Putamen (tissue), 1 donor: ENCODE measurements around the gene SIAH2.

Experiments used
- DNase-seq: peaks from one replicate; pipeline ENCODE4 v3.0.0-alpha.2; 2016; ENCODE audit warnings: low spot score

The SIAH2 gene

DNA sequence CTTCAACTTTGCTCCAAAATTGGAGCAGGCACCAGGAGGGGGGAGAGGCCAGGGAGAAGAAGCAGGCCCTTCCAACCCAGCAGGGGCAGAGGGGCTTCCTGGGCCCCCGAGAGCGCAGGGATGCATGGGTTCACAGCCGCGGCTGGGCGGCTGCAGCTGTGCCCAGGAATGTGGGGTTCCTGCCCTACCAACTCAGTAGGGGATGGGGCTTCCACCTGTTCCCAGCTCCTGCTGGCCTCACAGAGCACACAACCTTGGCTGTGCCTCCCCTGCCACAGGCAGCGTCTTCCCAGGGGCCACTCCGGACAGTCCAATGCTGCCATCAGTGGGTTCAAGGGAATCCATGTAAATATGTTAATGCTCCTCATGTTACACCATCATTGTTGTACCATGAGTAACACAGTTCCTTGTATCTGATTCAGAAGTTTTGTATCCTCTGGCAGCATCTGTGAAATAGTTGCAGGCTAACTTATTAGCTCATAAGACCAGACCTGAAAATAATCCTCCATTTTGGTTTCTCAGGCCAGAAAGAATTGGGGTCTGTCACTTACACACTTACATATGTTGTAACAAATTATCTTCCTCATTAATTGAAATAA, 12.1 kb upstream of the SIAH2 start:
- no peak for DNase-seq

DNA sequence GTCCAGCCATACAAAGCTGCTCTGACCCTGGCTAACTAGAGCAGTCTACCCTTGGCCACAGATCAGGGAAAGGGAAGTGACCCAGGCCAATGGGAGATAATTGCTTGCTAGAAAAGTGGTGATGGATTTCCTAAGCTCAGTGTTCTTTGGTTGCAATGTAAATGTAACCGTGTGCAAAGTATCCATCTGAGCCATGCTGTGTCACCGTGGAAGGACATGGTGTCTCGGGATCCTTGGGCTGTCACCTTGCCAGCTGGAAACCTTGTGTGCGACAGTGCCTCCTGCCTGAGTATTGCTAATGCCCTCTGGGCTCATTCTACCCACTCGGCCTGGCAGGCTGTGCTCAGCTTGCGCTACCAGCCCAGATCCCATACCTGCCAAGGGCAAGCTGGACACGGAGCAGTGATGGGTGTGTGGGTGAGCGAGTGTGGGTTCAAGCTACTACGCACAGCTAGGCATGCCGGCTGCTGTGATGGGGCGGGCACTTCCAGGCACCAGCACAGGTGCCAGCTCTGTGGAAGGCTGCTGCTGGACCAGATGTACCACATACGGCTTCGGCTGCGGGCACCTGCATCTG, 10.7 kb upstream of the SIAH2 start:
- DNase-seq = no peak

DNA sequence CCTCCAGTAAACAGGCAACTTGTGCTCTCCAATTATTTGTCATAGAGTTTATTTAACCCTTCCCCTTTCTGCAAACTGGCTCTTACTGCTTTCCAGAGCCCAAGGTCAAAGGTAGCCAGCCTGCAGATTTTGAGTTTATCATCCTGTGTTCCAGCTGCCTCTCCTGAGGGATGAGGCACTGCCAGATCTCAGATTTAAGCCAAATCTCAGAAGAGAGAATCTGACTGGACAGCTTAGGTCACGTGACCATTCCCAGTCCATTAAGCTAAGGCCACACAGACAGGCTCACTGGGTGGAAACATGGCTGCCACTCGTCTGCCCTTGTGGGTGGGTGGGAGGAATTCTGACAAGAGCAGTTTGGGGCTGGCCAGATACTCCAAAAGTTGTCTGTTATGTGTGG, 8.6 kb upstream of the SIAH2 start:
- DNase-seq = no peak

DNA sequence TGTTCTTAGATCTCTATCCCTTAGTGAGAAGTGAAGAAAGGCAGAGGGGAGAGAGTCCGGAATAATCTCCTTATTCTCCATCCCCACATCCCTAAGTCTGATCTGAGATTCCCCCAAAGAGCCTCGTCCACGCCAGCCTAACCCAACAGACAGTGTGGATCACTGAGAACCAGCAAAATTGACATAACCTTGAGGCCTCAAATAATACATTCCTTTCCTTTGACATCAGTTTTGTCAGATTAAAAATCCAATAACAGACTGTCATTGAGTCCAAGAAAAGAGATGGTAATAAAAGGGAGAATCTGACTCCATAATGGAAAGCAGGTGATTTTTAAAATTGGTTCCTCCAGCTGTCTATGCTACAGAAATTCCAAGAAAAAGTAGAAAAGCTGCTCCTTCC, 7.7 kb upstream of the SIAH2 start:
- no peak for DNase-seq

DNA sequence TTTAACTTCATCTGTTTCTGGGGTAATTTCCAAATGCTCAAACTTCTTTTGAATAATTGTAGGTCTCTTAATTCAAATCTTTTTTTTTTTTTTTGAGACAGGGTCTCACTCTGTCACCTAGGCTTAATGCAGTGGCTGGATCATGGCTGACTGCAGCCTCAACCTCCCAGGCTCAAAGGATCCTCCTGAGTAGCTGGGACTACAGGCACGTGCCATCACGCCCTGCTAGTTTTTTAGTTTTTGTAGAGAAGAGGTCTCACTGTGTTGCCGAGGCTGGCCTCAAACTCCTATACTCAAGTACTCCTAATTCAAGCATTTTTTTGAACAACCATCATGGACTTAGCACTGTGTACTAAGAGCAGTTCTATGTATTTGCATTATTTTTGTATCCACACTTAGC, 3.8 kb upstream of the SIAH2 start:
- no peak for DNase-seq

DNA sequence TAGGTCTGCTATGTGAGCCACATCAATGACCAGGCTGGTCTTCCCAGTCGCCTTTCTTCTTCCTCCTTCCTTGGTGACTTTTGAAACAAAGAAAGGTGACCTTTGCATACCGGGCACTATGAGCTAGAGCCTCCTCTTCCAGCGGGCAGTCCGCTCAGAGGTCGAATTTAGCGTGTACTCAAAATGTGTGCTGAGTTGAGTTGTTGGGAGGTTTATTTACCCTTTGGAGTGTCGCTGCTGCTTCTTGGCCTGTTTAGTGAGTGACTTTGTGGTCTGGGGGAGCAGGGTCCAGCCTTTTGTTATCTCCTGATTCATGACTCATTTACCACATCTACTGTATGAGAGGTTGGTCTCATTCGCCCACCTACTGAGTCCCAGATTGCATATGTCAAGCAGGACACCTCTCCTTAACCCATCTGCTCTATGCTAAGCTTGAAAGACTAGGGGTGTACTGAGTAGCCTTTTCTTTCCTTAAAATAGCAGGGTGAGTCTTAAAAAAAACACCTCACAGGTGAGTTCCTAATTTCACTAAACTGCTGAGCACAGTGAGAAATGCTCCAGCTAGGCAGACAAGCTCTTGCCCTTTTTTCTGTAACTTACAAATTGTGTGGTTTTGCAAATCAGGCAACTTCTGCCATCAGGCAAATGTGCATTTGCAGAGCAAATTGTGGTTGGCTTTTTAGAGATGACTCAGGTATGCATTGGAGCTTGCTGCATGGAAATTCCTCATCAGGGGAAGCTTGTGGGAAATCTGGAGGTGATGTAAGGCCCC, 3.2 kb upstream of the SIAH2 start:
- DNase-seq = no peak

DNA sequence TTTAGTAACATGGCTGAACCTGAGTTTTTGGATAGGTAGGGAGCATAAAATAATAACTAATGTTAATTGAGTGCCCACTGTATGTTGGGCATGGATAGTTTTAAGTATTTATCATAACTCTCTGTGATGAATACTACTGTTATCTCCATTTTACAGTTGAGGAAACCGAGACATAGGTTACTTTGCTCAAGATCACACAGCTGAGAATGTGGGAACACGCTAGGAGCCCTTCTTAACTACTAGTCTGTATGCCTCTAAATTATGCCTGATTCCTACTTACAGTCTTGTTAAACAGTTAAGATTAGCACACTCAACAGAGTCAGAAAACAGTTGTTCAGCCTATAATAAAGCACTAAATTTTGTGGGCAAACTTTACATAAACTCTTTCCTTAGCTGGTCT, 2.0 kb upstream of the SIAH2 start:
- no peak for DNase-seq

DNA sequence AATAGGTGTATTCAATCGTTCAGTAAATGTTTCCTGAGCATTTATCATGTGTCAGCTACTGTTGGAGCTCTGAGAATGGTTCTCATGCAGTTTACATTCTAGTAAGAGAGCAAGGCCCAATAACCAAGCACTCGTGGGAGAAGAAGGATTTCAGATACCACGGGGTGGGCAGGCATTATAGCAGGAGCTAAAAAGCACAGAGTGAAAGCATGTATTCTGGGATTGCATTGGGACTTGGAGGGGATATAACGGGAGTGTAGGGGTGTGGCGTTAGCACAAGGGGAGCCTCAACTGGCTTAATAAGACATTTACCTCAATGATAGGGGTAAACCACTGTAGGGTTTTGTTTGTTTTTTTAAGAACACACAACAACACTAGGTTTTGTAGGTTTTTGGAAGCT, 1.6 kb upstream of the SIAH2 start:
- no peak for DNase-seq

DNA sequence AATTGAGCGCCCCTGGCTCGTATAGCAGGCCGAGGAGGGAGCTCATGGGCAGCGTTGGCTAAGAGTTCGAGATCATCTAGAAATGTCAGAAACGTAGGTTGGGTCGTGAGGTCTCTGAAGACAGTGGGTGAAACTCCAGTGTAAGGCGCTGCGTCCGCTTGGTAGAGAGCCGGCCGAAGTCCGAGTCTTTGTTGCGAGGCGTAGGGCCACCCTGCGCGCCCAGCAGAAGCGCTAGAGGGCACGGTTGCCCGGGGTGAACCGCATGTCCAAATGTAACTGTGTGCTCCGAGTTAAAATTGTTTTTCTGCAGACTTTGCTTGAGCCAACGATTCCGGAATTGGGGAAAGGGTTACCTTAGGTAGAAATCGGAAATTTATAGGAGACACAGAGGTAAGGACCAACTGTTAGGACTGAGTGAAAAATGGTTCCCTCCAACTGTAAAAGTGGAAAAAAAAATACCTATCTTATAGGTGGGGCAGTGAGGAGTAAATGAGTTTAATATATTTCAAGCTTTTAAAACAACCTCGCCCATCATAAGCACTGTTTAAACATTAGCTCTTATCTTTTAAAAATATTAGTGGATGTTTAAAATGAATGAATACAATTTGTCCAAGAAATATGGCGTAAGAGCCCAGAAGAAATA, 993 bp upstream of the SIAH2 start:
- DNase-seq = peak; percentile 78

DNA sequence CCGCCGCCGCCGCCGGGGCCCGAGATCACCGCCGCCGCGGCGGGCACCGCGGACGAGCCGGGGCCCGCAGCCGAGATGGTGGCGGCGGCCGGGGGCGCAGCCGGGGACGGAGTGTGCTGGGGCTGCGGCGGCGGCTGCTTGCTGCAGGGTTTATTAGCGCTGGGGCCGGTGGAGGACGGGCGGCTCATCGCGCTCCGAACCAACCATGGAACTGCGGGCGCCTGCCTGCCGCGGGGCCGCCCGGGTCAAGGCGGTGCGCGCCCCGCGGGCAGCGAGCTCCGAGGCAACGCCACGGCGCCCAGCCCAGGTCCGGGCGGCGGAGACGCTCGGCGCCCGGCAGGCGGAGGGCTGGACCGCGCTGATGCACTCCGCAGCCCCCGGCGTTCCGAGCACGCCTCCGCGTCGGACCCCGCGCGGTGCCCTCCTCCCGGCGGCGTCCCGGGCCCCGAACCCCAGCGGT, 277 bp downstream of the SIAH2 start:
- no peak for DNase-seq

DNA sequence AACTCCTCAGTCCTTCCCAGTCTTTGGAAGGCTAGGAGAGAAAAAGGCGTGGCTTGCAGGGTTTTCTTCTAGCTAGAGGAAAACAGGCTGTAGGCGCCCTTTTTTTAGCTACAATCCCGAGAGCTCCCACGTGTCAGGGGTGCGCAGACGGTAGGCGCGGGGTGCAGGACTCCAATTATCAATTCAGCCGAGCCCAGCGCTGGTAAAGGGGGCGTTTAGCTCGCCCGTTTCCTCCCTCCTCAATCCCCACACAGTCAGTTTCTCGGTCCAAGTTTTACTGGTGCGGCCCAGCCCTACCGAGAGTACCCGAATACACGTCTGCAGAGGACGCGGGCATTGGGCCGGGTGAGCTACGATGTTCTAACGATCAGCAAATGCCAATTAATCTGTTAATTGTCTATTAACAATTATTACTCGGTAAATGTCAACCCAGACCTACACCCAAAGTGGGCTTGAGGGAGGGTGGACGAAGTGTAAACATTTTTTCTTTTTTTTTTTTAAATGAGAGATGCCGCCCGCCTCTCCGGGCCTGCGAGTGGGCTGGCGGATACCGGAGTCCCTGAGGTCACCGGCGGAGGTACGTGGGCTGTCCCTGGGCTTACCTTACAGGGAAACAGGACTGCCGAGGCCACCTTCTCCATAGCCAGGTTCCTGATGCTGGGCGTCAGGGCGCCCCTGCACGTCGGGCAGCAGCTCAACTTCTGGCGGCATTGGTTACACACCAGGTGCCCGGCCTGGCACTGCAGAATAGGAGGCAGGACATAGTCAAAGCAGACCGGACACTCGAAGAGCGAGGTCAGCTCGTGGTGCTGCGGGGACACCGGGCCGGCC, 923 bp downstream of the SIAH2 start:
- peak; percentile 60 for DNase-seq

DNA sequence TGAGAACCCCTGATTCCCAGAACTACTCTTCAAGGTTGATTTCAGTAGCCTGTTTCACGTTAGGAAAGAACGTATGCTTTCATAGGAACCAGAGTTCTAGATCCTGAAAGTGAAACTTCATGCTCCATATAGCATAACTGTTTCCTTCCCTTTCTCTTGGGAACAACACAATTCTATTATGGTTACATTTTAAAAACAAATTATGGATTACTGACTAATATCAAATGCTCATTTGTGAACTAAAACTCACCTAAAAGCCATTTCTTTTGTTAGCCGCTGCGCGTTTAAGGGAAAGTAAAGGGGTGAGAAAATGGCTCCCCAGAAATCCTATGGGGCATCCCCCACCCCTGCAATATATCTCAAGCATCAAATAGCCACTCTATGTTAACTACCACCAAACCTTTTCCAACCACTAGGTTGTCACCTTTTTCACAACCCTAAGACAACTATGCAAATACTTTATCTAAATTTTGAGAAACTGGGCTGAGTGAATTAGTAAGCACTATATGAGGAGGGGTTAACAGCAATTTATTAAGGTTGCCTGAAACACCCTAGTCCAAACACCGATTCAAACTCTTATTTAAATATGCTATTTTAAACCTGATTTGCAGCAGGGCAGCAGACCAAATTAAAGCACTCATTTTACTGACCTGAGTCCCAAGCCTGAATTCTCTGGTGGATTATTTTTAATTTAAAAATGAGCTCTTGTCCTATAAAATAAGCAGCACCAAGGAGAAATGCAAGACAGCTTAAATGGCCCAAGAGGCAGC, 2.4 kb downstream of the SIAH2 start:
- DNase-seq = no peak

DNA sequence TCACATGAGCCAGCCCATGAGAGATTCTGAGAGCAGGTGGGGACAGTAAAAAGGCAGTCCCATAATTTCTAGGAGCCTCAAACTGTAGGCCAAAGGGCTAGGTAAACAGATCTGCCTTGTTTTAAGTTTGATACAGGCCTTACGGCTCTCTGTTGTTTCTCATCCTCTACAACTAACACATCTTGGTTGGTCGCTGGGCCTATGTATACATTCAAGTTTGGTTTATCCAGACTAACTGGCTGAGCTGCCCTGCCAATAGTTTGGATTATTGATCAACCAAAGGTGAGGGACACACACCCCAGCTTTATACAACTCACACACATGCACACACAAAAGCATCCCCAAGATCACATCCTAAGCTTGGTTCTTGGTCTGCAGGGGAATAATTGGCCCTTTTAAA, 3.0 kb downstream of the SIAH2 start:
- no peak for DNase-seq

DNA sequence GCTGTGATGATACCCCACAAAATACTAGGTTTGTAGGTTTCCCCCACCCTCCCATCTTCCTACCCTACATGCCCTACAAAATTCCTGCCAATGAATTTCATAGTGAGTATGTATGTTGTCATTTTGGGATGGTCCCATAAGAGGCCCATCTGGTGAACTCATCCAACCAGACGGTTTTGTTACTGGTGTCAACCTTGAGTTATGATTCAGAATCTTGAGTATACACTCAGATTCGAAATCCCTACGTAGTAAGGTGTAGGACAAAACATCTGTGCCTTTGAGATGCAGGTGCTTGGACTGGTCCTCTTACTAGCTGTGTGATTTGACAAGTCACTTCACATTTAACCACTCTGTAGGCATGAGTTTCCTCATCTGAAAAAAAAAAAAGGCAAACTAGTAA, 3.6 kb downstream of the SIAH2 start:
- DNase-seq = no peak

DNA sequence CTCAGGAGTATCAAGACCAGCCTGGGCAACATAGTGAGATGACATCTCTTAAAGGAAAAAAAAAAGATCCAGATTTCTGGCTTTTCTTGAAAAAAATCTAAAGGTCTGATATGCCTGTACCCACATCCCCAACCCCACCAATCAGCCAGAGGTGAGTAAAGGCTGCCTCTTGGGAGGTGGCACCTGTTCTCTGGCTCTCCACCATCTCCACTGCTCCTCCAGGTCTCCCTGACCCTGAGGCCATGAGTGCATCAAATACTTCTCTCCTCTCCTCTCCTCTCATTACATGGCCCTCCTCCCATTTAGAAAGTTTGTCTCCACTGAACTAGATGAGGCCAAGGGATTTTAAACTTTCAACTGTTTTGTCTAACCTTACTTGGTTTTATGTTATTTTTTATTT, 5.2 kb downstream of the SIAH2 start:
- no peak for DNase-seq

DNA sequence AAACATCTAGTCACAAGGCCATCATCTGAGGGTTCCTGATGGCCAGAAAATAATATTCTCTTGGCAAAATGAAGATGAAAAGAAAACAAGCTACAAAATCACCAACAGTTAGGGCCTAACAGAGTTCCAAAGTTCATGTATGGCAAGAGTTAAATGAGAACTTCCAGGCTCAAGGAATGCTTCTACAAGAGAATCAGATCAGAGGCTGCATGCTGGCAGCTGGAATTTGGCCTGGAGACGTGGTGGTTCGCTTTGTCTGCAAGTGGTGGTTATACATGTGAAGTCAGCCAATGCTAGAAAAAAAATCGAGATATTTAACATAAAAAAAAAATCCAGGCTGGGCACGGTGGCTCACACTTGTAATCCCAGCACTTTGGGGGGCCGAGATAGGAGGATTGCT, 5.6 kb downstream of the SIAH2 start:
- DNase-seq = no peak

DNA sequence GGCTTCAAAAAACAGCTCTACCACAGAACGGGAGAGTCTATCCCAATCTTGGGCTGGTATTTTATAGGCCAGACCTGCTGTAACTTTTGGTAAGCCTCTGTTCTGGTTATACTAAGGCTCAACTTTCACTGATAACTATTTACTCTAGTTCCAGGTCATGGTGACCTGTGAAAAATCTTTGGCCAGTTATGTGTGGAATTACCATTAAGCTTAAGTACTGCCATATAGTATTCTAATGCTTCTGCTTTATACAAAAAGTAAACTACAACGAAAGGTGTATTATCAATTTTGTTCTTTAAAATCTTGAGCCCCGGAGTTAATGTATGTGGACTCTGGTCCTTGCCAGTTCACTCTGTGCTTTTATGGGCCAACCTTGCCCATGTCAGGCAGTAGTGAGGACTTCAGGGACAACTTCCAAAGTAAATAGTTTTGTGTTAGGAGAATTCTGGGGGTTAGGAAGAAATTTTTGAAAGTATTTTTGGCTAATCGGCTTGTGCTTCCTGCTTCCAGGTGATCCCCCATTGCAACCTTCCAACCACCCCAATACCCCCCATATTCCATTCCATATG, 6.4 kb downstream of the SIAH2 start:
- DNase-seq = no peak

DNA sequence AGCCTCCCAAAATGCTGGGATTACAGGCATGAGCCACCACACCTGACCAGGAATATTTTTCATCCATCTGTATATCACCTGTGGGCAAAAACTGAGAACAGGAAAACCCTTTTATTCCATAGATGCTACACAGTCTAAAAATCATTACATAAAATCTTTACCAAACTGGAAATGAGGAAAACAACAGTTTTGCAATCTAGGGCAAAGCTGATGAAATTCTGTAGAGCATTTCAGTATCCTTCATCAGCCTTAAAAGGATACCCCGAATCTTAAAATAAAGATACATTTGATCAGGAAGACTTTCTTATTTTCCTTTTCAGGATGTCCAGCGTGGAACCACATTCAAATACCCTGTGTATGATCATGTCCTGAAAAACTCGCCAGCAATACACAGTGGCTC, 7.1 kb downstream of the SIAH2 start:
- no peak for DNase-seq

DNA sequence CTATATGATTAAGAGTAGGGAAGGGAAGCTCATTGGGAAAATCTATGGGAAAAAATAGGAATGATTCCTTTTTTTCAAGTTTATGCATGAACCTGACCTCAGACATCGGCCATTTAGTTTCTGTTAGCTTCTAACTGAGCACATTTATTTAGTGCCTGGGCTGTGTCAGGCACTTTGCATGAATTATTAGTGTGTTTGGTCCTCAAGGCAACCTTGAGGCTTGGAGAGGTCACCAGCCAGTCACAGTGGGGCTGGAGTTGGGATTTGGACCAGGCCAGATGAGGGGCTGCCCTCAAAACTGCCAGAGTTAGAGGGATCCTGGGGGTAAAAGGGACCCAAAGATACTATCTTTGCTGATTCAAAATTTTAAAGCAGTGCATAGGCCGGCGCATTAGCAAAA, 8.1 kb downstream of the SIAH2 start:
- DNase-seq = no peak

DNA sequence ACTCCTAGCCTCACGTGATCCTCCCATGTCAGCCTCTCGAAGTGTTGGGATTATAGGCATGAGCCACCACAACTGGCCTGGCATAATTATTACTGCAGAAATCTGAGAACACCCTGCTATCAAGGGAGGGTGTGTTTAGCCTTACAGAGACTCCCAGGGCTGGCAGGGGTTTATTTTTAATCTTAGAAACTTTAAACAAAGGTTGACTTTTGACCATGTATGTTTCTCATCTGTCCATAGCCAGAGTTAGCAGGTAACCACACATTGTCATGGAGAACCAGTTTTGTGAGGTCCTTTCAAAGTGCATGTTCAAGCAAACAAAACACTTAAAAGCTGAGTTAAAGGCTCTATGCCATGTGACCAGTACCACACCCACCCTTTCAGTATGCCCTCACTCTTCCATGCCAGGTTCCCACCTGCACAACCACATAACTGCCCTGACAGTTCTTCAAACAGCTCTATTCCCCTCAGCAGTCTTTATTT, 11.1 kb downstream of the SIAH2 start:
- no peak for DNase-seq

DNA sequence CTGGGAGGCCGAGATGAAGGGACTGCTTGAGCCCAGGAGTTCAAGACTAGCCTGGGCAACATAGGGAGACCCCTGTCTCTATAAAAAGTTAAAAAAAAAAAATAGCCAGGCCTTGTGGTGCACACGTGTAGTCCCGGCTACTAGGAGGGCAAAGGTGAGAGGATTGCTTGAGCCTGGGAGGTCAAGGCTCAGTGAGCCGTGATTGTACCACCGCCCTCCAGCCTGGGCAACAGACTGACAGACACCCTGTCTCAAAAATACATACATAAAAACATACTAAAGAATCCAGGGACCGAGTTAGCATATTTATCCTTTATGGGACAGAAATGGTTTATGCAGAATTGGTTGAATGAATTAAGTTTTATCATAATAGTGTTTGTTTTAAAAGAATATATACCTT, 13.7 kb downstream of the SIAH2 start:
- DNase-seq = no peak
